Stimulated activated CD4-positive, alpha-beta T cell treated with anti-CD3 and anti-CD28 coated beads, Interleukin-1b, Interleukin-23, amount 100 ng/mL, for 48 hours (primary cell): ENCODE results near the gene TMEM98.
A peak's percentile ranks its signal among the peaks of the same experiment; 100 is the strongest.
"Not testable (repeated sequence)": the region's sequence is repeated elsewhere in the genome, so short reads cannot be mapped to it uniquely, and the experiment has no call there.

Experiments
- DNase-seq: peaks from one replicate; pipeline ENCODE4 v3.0.0-alpha.2; 2020

The TMEM98 gene, protein sequence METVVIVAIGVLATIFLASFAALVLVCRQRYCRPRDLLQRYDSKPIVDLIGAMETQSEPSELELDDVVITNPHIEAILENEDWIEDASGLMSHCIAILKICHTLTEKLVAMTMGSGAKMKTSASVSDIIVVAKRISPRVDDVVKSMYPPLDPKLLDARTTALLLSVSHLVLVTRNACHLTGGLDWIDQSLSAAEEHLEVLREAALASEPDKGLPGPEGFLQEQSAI

DNA sequence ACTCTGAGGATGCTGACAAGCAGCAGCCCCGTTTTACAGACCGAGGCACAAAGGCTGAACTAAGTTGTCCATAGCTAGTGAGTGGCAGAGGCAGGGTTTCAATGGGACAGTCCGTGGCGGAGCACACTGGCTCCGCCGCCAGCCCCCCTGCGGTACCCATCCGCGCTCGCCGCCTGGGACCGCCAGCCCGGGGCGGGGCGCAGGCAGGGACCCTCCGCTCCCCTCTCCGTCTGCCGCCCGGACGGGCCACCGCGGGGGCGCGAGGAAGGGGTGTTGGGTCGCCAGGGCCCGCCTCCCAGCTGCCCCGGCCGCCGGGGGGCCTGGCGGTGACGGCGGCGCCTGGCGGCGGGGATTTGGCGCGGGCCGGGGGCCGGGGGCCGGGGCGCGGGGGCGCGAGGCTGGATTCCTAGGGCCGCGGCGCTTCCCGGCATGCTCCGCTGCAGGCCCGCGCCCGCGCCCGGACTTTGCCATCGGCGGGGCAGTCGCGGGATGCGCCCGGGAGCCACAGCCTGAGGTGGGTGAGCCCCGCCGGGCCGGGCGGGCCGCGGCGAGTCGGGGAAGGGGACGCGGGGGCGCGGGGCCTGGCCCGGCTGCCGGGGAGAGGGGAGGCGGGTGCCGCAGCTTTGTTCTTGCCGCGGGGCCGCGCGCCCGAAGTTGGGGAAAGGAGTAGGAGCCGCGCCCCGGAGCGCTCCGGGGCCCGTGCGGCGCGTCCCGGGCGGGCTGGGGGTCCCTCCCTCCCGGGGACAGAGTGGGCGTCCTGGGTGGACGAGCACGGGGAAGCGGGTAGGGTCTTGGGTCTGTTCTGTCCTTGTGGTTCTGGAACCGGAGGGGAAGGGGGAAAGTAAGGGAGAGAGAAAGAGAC is at the start of gene TMEM98:
Gene TMEM98 (plus strand): TSS at position 430 of the 862 bp plus-strand sequence. CDS start 3,376 bp downstream, outside the sequence.
- DNase-seq: no peak

DNA sequence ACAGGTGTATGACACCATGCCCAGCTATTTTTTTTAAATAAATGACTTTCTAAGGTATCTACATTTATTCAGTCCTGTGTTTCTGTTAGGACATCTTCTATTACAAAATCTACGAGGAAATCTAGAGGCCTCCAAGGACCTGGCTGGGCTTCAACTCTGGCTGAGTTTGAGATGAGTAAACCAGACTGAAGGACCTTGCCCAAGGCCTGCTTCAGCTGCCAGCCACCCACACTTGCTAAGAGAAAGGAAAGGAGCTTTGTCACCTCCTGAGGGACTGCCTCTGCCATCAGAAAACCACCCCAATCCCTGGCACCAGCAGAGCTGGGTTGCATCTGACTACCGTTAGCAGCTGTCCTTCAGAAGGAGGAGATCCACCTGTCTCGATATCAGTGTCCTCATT is 49.7 kb upstream of the TMEM98 start:
- DNase-seq: no peak

GRCh38 chr17:32879134-32879533 is 48.8 kb upstream of the TMEM98 start:
- DNase-seq: no peak

DNA sequence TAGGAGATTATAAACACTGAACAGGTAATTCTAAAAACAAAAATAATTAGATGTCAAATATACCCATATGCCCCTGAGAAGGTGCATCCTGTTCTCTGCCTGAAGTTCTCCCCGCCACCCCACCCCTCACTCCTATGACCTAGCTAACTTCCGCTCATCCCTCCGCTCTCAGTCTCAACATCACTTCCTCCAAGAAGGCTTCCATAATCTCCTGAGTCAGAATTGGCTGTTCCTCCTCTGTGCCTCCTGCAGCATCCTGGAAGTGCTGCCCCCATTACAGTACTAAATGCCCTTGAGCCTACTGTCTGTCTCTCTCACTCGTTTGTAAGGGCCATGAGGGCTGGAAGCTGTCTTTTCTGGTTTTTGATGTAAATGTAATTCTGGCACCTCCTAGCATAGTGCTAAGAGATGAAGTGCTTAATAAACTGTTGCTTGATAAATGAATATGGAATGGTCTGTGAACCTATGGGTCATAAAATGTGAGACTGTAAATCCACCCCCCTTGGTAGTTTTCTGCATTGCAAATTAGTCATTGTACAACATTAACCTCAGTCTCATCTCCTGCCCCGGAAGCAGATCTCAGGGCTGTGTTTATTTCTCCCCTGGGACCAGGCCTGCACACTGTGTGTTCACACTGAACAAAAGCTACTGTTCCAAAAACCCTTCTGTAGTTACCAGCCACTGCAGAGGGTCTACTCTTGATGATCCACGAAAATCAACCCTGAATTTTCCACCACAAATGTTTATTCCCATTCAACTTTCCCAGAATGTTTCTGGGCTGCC is 47.1 kb upstream of the TMEM98 start:
- no peak for DNase-seq

DNA sequence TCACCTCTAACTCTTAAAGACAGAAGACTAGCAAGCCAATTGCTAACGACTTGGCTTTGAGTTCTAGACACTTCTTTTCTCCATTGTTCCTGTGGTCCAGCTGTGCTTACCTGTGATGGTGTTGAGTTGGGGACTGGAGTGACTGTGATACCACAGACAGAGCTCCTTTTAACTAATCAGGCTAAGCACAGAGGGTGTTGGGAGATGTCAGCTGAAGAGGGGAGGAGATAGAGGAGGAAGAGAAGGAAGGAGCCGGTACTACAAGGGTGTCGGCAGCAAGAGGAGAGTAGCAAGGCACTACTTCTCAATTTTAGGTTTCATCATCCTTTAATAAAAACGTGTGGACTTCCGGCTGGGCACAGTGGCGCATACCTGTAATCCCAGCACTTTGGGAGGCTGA is 45.9 kb upstream of the TMEM98 start:
- DNase-seq: no peak

- DNase-seq: peak; percentile 28
Measured at GRCh38 chr17:32882734-32883133, 45.2 kb upstream of the TMEM98 start.

DNA sequence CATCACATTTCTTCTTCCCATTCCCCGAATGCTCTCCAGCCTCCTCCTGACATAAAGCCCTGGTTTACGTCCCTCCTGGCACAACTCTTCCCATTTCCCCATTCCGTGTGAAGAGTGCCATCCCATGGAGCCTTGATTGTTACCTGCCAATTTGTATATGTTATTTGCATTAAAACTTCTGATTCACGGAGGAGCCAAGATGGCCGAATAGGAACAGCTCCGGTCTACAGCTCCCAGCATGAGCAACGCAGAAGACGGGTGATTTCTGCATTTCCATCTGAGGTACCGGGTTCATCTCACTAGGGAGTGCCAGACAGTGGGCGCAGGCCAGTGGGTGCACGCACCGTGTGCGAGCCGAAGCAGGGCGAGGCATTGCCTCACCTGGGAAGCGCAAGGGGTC is 41.0 kb upstream of the TMEM98 start:
- not testable (repeated sequence) for DNase-seq

GRCh38 chr17:32887410-32887809 is 40.5 kb upstream of the TMEM98 start:
- DNase-seq: not testable (repeated sequence)

- DNase-seq: no peak
Measured at GRCh38 chr17:32894245-32894644, 33.7 kb upstream of the TMEM98 start.

DNA sequence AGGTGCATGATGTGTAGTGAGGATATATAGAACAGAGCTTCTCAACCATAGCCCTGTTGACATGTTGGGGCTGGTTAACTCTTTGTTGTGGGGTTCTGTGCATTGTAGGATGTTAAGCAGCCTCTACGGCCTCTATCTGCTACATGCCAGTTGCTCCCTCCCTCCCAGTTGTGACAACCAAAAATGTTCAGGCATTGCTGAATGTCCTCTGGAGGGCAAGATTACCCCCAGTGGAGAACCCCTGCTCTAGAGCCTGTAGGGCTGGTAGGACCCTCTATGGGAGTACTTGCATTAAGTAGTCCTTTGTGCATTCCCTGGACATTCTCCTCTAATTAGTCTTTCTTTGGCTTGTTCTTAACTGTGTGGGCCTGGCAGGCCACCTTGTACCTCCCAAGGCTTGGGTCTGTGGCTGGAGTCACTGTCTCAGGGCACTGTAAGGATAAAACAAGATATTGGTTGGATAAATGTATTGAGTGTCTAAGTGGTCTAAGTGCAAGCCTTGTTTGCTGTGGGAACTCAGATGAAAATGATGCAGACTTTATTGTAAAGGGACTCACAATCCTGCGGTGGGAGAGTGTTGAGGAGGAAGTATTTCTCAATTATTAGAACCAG is 31.2 kb upstream of the TMEM98 start:
- DNase-seq: no peak

GRCh38 chr17:32899236-32900013 is 28.5 kb upstream of the TMEM98 start:
- no peak for DNase-seq

GRCh38 chr17:32901743-32902142 is 26.2 kb upstream of the TMEM98 start:
- no peak for DNase-seq

DNA sequence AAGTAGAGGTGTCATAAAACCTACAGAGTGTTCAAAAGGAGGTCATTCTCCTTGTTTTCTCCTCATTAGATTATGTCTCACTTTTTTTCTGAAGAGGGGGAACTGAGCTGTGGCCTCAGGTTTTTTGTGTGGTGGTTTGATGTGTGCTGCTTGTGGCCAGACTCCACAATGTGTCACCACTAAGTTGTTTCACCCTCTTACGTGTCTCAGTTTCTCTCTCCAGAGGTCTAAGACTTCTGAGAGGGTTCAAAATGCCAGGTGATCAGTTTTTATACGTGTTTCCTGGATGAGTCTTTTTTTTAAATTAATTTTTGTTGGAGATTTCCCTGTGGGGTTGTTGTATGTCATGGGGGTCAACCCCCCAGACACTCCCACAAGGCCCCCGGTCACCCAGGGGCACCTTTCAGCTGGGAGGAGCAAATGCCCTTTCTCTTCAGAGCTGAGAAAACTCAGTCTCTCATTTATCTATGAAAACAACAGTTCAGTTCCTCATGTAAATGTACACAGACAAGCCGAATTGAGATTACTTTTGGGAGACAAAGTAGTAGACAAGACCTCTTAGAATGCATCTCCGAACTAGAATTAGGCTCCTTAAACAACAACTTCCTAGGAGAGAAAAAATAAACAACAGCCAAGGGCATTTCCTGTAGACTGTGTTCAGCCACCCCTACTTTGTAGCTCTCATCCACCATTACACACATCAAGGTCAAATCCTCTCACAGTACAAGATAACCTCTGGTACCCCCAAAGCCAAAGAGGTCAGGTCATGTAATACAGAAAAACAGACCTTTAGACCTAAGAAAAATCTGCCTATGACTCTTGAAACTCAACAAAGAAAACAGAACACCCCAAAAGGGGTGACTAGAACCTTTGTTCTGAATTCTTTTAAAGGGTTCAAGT is 23.9 kb upstream of the TMEM98 start:
- peak; percentile 15 for DNase-seq

DNA sequence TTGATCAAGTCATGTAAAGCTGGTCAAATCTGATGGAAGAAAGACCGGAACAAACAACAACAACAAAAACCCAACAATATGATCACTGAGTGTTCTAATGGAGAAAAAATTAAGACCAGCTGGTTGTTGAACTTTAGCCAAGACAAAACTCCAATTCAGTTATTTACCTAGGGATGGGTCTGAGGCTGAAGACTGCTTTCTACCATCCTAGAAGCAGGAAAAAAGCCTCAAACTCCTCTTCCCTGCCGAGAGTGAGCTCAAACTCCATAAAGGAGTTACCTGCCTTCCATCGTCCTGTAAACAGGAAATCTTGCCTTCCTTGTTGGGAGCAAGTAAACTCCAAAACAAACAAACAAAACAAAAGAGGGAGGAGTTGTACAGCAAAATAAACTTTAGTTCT is 23.1 kb upstream of the TMEM98 start:
- DNase-seq: no peak

GRCh38 chr17:32907583-32907982 is 20.4 kb upstream of the TMEM98 start:
- DNase-seq: no peak

- peak; percentile 53 for DNase-seq
Measured at GRCh38 chr17:32909787-32910369, 18.1 kb upstream of the TMEM98 start.

DNA sequence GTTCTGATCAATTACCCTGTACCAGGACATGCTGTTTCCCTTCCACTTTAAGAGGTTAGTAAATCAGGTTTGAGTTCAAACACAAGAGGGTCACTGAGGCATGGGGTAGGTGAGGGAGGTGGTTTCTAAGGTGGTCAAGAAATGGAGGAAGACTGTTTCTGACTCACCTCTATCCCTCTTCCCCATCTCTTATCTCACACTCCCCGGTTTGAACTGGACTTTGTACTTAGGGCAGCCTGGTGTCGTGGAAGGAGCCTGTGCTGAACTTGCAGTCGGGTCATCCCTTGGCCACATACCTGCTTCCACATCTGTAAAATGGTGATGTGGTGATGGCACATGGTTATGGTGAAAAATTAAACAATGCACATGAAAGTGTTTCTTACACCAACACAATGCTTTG is 17.2 kb upstream of the TMEM98 start:
- DNase-seq: no peak

DNA sequence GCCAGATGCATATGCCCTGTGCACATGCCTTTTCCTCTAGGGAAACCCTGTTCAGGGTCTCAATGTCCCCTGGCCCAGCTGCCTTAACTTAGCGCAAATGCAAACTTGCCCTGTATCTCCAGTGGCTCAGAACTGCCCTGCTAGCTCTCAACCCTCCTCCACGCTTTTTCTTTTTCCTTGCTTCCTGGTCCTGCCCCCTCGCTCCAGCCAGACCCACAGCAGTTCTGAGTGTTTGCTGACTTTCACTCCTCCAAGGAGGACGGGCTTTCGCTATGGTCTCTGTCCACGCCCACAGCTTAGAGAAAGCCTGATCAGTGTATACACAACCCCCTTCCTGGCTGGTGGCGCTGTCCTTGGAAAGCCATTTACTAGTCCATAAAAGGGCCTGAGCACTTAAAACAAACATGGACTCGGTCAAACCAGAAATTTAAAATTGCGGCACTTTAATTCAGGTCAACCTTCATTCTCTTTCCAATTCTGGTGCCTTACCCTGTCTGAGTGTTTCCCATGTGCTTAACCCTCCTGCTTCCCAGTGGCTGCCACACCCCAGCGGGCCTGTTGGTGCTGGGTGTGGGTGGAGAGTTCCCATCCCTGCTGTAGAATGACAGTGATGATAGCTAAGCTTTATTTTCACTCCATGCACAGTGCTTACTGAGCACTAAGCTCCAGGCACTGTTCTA is 15.6 kb upstream of the TMEM98 start:
- no peak for DNase-seq

DNA sequence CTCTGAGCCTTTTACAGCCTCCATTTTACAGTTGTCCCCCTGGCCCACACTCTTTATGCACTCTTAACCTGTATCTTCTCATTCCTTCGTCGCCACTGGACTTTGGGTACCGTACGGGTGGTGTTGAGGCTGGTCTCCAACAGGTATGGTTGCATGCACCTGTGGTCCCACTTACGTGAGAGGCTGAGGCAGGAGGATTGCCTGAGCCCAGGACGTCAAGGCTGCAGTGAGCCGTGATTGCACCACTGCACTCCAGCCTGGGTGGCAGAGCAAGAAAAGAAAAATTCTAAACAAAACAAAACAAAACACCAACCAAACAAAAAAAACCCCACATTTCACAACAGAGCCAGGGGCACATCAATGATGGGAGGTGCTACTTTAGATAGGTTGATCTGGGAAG is 14.4 kb upstream of the TMEM98 start:
- DNase-seq: no peak

DNA sequence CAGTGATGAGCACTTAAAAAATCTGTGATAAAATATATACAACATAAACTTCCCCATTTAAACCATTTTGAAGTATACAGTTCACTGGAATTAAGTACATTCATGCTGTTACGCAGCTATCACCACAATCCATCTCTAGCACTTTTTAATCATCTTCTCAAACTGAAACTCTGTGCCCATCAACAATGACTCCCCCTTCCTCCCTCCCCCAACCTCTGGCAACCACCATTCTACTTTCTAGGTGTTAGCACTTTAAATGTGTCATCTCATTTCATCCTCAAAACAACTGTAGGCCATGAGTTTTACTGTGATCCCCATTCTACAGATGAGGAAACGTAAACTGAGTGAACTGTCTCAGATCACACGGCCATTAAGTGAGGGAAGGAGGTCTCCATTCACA is 13.8 kb upstream of the TMEM98 start:
- peak; percentile 37 for DNase-seq
